HAP-1 (cell line): Measurements from ENCODE around the gene NFKBIB.
"Not testable (repeated sequence)": the region's sequence is repeated elsewhere in the genome, so short reads cannot be mapped to it uniquely, and the experiment has no call there.

Experiments
- DNase-seq, 2 experiments: peaks; one replicate each; pipeline ENCODE4 v3.0.0-alpha.2; 2016 to 2020; ENCODE audit warnings: low spot score in 2 of 2
- H3K27me3 ChIP-seq: fragments of 250-450 bp; sonication (Bioruptor Pico); 2 replicates; pipeline ENCODE4 v1.5.1; 2020; ENCODE audit warnings: low read depth, mild to moderate bottlenecking, moderate library complexity
- H3K36me3 ChIP-seq: fragments of 250-450 bp; sonication (Bioruptor Pico); replicated peaks from 2 replicates; pipeline ENCODE4 v1.5.1; 2020; ENCODE audit warnings: mild to moderate bottlenecking
- H3K4me1 ChIP-seq: fragments of 250-450 bp; sonication (Bioruptor Pico); 2 replicates; pipeline ENCODE4 v1.5.1; 2020; ENCODE audit warnings: mild to moderate bottlenecking
- H3K4me3 ChIP-seq: fragments of 250-450 bp; sonication (Bioruptor Pico); 2 replicates; pipeline ENCODE4 v1.5.1; 2020; ENCODE audit warnings: mild to moderate bottlenecking, moderate library complexity
- H3K9me3 ChIP-seq: fragments of 250-450 bp; sonication (Bioruptor Pico); 2 replicates; pipeline ENCODE4 v1.5.1; 2020; ENCODE audit warnings: mild to moderate bottlenecking, moderate library complexity
- in situ Hi-C: fragments of 300-500 bp; cut with MboI; formaldehyde crosslinking; loops from 3 replicates; pipeline ENCODE4 v1.14.3; 2020; ENCODE audit warnings: low sequenced_read_pairs, inconsistent platforms, mixed read lengths

NFKBIB gene

GRCh38 chr19:38899447-38900201 is at the start of gene NFKBIB, which contains the start of gene SIRT2:
TSS of gene NFKBIB (plus strand) at chr19:38899969. CDS start at chr19:38900033, 64 bp downstream.
TSS of gene SIRT2 (minus strand) at chr19:38899618. CDS start at chr19:38899521, 97 bp downstream.
- no peaks in the 10 kb centered on the region for H3K9me3 ChIP-seq
- peak; percentile 99 to 100 for DNase-seq
- in situ Hi-C loops: no loop called here
- H3K4me3 ChIP-seq: peak within 1 kb of the TSS; percentile 55
- H3K27me3 ChIP-seq: no peaks in the 10 kb centered on the region
- H3K36me3 ChIP-seq: peaks cover 2% of the 10 kb centered on the region; the same call in 1 of the 2 replicates
- H3K4me1 ChIP-seq: peaks cover 28% of the 10 kb centered on the region

DNA sequence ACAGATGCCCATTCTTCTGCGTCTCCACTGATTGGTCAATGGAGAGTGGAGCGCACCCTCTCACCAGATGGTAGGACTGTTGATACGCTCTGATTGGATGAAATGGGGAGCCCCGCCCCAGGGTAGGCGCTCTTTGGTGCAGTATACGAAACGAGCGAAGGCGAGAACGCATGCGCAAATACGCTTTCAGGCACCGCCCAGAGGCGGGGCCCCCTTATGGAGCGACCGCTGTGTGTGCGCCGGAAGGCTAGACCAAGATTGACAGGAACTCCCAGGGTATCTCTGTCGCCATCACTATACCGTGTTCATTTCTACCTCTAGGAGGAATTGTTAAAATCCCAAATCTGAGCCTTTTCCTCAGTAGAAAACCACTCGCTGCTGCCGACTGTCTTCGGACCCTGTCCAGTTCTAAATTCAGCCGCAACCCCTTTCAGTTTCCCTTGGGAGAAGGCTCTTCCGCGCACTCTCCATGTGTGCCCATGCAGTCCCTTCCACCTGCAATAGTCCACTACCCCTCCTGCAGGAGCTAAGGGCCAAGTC is 49.3 kb upstream of the NFKBIB start:
- no peaks in the 10 kb centered on the region for H3K27me3 ChIP-seq
- H3K4me3 ChIP-seq: peak overlapping the region; percentile 38
- no peak for DNase-seq
- peaks cover 40% of the 10 kb centered on the region for H3K36me3 ChIP-seq
- in situ Hi-C loops: no loop called here
- H3K4me1 ChIP-seq: peaks cover 23% of the 10 kb centered on the region
- no peaks in the 10 kb centered on the region for H3K9me3 ChIP-seq

DNA sequence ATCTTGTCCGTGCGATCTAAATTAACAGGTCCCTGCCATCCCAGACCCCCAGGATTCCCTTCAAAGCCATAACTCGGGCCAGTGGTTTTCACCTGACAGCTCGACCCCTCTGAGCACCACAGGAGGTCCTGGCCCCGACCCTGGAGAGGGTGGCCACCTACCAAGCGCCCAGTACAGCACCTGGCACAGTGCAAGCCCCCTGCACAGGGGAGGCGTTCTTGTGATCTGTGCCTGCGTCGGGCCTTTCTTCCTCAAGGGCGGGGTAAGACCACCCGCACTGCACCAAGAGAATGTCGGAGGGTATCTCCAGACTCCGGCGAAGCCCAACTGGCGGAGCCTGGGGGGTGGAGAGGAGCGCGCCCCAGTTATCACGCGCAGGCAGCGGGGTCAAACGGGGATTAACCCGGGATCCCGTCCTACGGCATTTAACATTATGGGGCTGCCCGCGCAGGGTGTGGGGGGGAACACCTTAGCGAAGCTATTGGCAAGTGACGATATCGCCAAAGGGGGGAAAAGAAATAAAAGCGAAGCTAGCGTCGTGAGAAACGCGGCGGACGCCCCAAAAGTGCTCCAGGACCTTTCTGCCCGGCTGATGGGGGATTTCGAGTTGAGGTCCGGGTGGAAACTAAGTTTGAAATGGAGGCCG is 48.7 kb upstream of the NFKBIB start:
- no peaks in the 10 kb centered on the region for H3K27me3 ChIP-seq
- no peaks in the 10 kb centered on the region for H3K9me3 ChIP-seq
- in situ Hi-C loops: no loop called here
- H3K4me1 ChIP-seq: peaks cover 23% of the 10 kb centered on the region
- H3K4me3 ChIP-seq: peak overlapping the region; percentile 38
- no peak for DNase-seq
- peaks cover 34% of the 10 kb centered on the region for H3K36me3 ChIP-seq

- Histone ChIP-seq H3K36me3 (peaks cover 28% of the 10 kb centered on the region), H3K4me1 (peaks cover 23% of the 10 kb centered on the region), H3K9me3 (no peaks in the 10 kb centered on the region), H3K4me3 (peak overlapping the region; percentile 76), H3K27me3 (no peaks in the 10 kb centered on the region)
- in situ Hi-C loops: no loop called here
- peak; percentile 91 to 95 for DNase-seq
These were observed 48.0 kb upstream of the NFKBIB start for GRCh38 chr19:38851622-38852230.

- H3K4me1 ChIP-seq: peaks cover 22% of the 10 kb centered on the region
- no peaks in the 10 kb centered on the region for H3K9me3 ChIP-seq
- peak overlapping the region; percentile 76 for H3K4me3 ChIP-seq
- H3K27me3 ChIP-seq: no peaks in the 10 kb centered on the region
- in situ Hi-C loops: no loop called here
- peaks cover 21% of the 10 kb centered on the region for H3K36me3 ChIP-seq
- DNase-seq: peak in 1 of 2 experiments; percentile 74
These were observed 47.3 kb upstream of the NFKBIB start for GRCh38 chr19:38852231-38853044.

DNA sequence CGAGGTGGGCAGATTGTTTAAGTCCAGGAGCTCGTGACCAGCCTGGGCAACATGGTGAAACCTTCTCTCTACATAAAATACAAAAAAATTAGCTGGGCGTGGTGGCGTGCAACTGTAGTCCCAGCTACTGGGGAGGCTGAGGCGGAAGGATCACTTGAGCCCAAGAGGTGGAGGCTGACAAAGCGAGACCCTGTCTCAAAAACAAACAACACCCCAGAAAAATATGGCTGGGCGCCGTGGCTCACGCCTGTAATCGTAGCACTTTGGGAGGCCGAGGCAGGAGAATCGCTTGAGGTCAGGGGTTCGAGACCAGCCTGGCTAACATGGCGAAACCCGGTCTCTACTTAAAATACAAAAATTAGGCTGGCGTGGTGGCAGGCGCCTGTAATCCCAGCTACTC is 46.6 kb upstream of the NFKBIB start:
- Histone ChIP-seq H3K36me3 (peaks cover 13% of the 10 kb centered on the region), H3K27me3 (no peaks in the 10 kb centered on the region), H3K4me1 (peaks cover 14% of the 10 kb centered on the region), H3K4me3 (peak overlapping the region; percentile 76), H3K9me3 (no peaks in the 10 kb centered on the region)
- in situ Hi-C loops: no loop called here
- no peak for DNase-seq

- H3K9me3 ChIP-seq, H3K27me3 ChIP-seq, in situ Hi-C loops, H3K4me3 ChIP-seq, H3K36me3 ChIP-seq, DNase-seq: not testable (repeated sequence)
- H3K4me1 ChIP-seq: peaks cover 11% of the 10 kb centered on the region
These were observed 44.8 kb upstream of the NFKBIB start for GRCh38 chr19:38854961-38855360.

GRCh38 chr19:38855751-38856150 is 44.0 kb upstream of the NFKBIB start:
- in situ Hi-C loops, DNase-seq, H3K36me3 ChIP-seq, H3K9me3 ChIP-seq, H3K4me3 ChIP-seq, H3K4me1 ChIP-seq, H3K27me3 ChIP-seq: not testable (repeated sequence)

- no peak for DNase-seq
- in situ Hi-C loops: no loop called here
- Histone ChIP-seq H3K4me3 (no peak overlapping the region), H3K9me3 (no peaks in the 10 kb centered on the region), H3K4me1 (no peaks in the 10 kb centered on the region), H3K27me3 (no peaks in the 10 kb centered on the region), H3K36me3 (no peaks in the 10 kb centered on the region)
These were observed 43.0 kb upstream of the NFKBIB start for GRCh38 chr19:38856813-38857212.

DNA sequence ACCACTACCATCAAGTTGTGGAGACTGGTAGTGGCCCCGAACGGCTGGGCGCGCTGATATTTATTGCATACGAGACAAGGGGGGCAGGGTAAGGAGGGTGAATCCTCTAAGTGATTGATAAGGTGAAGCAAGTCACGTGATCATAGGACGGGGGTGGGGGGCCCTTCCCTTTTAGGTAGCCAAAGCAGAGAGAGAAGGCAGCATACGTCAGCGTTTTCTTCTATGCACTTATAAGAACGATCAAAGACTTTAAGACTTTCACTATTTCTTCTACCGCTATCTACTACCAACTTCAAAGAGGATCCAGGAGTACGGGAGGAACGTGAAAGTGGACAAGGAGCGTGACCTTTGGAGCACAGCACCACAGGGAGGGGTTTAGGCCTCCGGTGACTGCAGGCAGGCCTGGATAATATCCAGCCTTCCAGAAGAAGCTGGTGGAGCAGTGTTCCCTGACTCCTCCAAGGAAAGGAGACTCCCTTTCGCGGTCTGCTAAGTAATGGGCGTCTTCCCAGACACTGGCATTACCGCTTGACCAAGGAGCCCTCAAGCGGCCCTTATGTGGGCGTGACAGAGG is 40.1 kb upstream of the NFKBIB start:
- in situ Hi-C loops, DNase-seq, H3K27me3 ChIP-seq, H3K9me3 ChIP-seq, H3K4me1 ChIP-seq, H3K36me3 ChIP-seq, H3K4me3 ChIP-seq: not testable (repeated sequence)

- H3K4me1 ChIP-seq: peaks cover 7% of the 10 kb centered on the region
- no peak for DNase-seq
- in situ Hi-C loops: no loop called here
- no peak overlapping the region for H3K4me3 ChIP-seq
- H3K36me3 ChIP-seq: no peaks in the 10 kb centered on the region
- H3K9me3 ChIP-seq: no peaks in the 10 kb centered on the region
- no peaks in the 10 kb centered on the region for H3K27me3 ChIP-seq
These were observed 38.4 kb upstream of the NFKBIB start for GRCh38 chr19:38861368-38861767.

DNA sequence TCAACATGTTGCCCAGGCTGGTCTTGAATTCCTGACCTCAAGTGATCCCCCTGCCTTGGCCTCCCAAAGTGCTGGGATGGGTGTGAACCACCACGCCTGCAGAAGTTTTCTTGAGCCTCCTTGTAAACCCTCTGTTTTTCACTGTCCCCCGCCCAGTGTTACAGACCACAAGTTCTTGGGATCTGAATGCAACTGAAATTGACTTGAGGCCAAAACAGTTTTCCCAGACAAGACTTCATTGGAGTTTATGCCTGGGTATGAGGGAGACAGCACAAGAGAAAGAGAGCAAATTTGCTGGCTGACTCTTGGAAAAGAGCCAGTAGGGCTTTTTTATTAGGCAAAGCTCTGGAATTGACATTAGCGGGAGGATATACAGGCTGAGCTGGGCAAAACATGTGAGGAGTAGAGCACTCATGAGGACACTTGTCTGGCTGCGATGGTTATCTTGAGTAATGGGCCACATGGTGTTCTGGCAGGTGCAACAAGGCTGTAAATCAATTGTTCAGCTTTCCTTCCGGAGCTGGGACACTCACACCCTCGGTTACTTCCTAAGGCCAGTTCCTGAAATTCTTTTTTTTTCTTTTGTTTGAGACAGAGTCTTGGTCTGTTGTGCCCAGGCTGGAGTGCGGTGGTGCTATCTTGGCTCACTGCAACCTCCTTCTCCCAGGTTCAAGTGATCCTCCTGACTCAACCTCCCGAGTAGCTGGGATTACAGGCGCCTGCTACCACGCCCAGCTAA is 37.3 kb upstream of the NFKBIB start:
- in situ Hi-C loops: no loop called here
- H3K9me3 ChIP-seq: no peaks in the 10 kb centered on the region
- no peaks in the 10 kb centered on the region for H3K36me3 ChIP-seq
- no peak overlapping the region for H3K4me3 ChIP-seq
- H3K27me3 ChIP-seq: no peaks in the 10 kb centered on the region
- DNase-seq: peak; percentile 39 to 41
- H3K4me1 ChIP-seq: peaks cover 7% of the 10 kb centered on the region
